GM10266 (cell line): ENCODE data around the gene CD226.
A peak's percentile ranks its signal among the peaks of the same experiment; 100 is the strongest.
"Not testable (repeated sequence)": the region's sequence is repeated elsewhere in the genome, so short reads cannot be mapped to it uniquely, and the experiment has no call there.

Source experiments
- DNase-seq: peaks from one replicate; pipeline ENCODE4 v3.0.0; 2012; ENCODE audit errors: extremely low spot score
- TF ChIP-seq, protein P1 (sequence below): IDR thresholded peaks from 2 replicates; pipeline ENCODE4 v1.5.1; 2012; ENCODE audit warnings: mild to moderate bottlenecking, low read depth; ENCODE audit not compliant: control insufficient read depth, insufficient read depth; ENCODE audit errors: missing control alignments

CD226 gene

DNA sequence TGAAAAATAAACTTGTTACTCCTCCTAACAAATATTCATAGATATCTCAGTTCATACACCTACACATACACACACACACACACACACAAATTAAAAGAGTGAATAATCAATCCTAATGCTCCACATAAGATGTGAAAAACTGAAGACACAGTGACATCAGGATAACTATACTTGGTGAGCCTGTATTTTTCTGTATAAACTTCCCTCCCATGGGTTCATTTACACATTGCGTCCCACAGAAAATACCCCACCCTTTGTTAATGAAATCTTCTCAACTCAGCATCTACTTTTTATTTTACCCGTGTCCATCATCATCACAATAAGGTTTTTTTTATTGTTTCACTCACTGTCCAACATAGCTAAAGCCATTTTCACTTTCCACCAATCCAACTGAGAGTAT, 60.4 kb downstream of the CD226 start:
- TF ChIP-seq, protein P1, sequence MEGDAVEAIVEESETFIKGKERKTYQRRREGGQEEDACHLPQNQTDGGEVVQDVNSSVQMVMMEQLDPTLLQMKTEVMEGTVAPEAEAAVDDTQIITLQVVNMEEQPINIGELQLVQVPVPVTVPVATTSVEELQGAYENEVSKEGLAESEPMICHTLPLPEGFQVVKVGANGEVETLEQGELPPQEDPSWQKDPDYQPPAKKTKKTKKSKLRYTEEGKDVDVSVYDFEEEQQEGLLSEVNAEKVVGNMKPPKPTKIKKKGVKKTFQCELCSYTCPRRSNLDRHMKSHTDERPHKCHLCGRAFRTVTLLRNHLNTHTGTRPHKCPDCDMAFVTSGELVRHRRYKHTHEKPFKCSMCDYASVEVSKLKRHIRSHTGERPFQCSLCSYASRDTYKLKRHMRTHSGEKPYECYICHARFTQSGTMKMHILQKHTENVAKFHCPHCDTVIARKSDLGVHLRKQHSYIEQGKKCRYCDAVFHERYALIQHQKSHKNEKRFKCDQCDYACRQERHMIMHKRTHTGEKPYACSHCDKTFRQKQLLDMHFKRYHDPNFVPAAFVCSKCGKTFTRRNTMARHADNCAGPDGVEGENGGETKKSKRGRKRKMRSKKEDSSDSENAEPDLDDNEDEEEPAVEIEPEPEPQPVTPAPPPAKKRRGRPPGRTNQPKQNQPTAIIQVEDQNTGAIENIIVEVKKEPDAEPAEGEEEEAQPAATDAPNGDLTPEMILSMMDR: no peak

DNA sequence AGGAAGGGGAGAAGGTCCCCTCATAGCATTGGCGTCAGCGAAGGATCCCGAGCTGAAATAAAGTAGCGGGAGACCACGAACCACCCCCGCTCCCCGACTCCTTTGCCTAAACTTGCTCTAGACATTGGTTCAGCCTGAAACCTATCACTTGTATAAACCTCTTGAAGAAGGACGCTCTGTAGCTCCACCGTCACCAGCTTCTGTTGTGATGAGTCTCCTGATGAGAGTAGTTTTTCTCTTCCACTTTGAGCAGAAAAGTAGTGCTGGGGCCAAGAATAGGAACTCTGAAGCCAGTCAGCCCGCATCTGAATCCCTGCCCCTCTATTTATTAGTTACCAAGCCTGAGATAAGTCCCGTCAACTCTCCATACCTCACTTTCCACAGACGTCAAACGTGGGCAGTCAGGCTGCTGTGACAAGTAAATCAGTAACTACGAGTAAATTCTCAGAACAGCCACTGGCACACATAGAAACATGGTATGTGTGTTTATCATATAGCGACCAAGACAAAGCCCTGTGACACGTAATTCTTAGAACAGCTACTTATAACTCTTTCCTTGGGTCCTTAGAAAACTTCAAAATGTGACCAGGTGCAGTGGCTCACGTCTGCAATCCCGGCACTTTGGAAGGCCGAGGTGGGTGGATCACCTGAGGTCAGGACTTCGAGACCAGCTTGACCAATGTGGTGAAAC, 61.7 kb downstream of the CD226 start:
- DNase-seq: peak; percentile 10
- TF ChIP-seq, protein P1: no peak

More for the DNA sequence above, 60.4 kb downstream of the CD226 start:
- DNase-seq: no peak

DNA sequence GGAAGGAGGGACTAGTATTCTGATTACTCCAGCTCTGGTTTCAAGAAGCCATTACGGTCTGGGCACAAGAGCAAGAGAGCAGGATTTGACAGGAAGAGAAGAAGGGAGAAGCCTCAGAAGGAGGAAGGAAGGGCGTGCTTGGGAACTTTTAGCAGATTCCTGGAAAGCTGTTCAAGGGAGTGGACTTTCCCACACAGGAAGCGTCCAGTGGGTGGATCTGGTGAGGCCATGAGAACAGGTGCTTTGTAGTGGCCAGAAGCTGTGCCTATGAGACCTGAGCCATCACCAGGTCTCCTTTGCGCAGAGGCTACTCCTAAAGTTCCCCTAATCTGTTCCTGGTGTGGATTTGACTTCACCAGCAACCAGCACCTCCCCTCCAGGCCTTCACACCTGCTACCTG, 62.3 kb downstream of the CD226 start:
- TF ChIP-seq, protein P1: no peak
- no peak for DNase-seq

DNA sequence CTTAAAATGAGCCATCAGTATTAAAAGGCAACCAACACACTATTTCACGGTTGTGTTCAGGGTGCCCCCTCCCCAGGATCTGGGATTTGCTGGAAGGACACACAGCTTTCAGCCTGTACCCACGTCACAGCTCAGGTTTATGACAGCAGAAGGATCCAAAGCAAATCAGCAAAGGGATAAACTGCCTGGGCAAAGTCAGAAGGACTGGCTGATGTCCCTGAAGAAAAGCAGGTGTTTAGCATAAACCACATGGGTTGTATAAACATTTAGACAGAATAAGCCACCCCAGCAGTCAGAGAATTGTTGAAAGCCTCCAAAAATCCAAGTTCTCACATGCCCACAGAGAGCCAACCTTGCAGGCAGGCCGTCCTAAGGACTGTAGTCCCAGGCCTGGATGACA, 63.9 kb downstream of the CD226 start:
- TF ChIP-seq, protein P1: no peak
- DNase-seq: no peak

DNA sequence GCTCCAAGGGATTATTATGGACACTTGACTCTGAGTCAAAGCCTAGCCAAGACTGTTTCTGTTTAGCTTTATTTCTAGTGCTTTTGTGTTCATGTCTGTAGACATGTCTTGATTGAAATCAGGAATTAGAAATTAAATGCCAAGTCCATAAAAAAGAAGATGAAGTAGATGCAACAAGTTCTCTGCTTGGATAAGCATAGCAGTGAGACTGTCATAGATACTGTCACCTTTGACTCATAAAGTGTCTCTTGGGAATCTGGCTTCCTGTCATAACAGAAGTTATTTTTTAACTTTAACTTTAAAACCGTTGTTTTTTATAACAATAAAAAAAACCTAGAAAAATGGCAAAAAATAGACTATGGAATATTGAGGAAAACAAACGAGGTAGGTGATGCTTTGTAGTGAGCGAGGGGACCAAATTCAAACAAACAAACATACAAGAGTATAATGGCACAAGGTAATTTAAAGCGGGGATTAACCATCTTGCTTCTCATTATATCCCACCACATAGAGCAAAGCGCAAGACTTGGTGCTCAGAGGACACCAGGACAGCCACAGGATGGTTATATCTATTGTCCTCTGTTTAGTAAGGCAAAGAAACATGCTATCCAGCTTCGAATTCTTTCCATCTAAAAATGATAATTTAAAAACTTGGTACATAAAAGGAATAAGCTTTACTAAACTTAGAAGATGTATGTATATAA, 64.6 kb downstream of the CD226 start:
- no peak for DNase-seq

DNA sequence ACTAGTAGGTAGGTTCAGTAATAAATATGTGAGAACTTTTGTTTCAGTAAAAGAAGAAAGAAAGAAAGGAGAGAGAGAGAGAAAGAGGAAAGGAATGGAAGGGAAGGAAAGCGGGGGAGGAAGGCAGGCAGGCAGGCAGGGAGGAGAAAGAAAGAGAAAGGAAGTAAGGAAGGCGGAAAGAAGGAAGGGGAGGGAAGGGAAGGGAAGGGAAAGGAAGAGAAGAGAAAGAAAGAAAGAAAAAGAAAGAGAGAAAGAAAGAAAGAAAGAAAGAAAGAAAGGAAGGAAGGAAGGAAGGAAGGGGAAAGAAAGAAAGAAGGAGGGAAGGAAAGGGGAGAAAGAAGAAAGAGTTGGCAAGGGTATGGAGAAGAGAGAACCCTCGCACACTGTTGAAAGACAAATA, 67.6 kb downstream of the CD226 start:
- no peak for DNase-seq
- TF ChIP-seq, protein P1: no peak

More for the DNA sequence above, 64.6 kb downstream of the CD226 start:
- TF ChIP-seq, protein P1: no peak

DNA sequence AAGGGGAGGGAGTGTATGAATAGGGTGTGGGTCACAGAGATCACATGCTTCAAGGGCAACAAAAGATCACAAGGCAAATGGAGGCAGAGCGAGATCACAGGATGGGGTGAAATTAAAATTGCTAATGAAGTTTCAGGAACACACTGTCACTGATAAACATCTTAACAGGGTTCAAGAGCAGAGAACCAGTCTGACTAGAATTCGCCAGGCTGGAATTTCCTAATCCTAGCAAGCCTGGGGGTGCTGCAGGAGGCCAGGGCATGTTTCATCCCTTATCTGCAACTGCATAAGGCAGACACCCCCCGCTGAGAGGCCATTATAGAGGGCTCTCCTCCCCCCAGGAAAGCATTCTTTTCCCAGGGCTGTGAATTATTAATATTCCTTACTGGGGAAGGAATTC, 68.6 kb downstream of the CD226 start:
- DNase-seq: not testable (repeated sequence)
